KOPT-K1 (cell line): ENCODE measurements around the gene PPP4R4.

ENCODE experiments used
- H3K27ac ChIP-seq: fragments of 200-600 bp; sonication (generic); 2 replicates; pipeline ENCODE4 v1.5.1; 2016; ENCODE audit warnings: antibody characterized with exemption, mild to moderate bottlenecking, low read depth, low read length; ENCODE audit not compliant: poor library complexity, severe bottlenecking
- H3K36me3 ChIP-seq: fragments of 200-600 bp; sonication (generic); 2 replicates; pipeline ENCODE4 v1.5.1; 2017; ENCODE audit warnings: antibody characterized with exemption, mild to moderate bottlenecking, low read length, moderate library complexity; ENCODE audit not compliant: insufficient read depth
- H3K9me3 ChIP-seq: fragments of 200-600 bp; sonication (generic); 2 replicates; pipeline ENCODE4 v1.5.1; 2017; ENCODE audit warnings: antibody characterized with exemption, low read length, mild to moderate bottlenecking; ENCODE audit not compliant: insufficient read depth, poor library complexity, severe bottlenecking

The PPP4R4 gene

GRCh38 chr14:94173885-94174603, at the start of gene PPP4R4:
Gene PPP4R4 (plus strand): TSS chr14:94174322. CDS start chr14:94174466, 144 bp downstream.
- Histone ChIP-seq H3K9me3 (no peaks in the 10 kb centered on the region), H3K36me3 (no peaks in the 10 kb centered on the region), H3K27ac (no peak within 1 kb of the TSS)

GRCh38 chr14:94124582-94125377, 49.3 kb upstream of the PPP4R4 start:
- peaks cover 12% of the 10 kb centered on the region for H3K9me3 ChIP-seq
- no peak overlapping the region for H3K27ac ChIP-seq
- H3K36me3 ChIP-seq: no peaks in the 10 kb centered on the region

- H3K9me3 ChIP-seq: peaks cover 1% of the 10 kb centered on the region
- no peaks in the 10 kb centered on the region for H3K36me3 ChIP-seq
- no peak overlapping the region for H3K27ac ChIP-seq
Measured at GRCh38 chr14:94125659-94126418, 48.3 kb upstream of the PPP4R4 start.

GRCh38 chr14:94126419-94126677, 47.8 kb upstream of the PPP4R4 start:
- Histone ChIP-seq H3K36me3 (no peaks in the 10 kb centered on the region), H3K27ac (no peak overlapping the region), H3K9me3 (no peaks in the 10 kb centered on the region)

GRCh38 chr14:94126800-94127199, 47.3 kb upstream of the PPP4R4 start:
- H3K27ac ChIP-seq: no peak overlapping the region
- H3K9me3 ChIP-seq: no peaks in the 10 kb centered on the region
- H3K36me3 ChIP-seq: no peaks in the 10 kb centered on the region

- Histone ChIP-seq H3K36me3 (no peaks in the 10 kb centered on the region), H3K27ac (no peak overlapping the region), H3K9me3 (no peaks in the 10 kb centered on the region)
Measured at GRCh38 chr14:94127330-94127729, 46.8 kb upstream of the PPP4R4 start.

- Histone ChIP-seq H3K27ac (no peak overlapping the region), H3K36me3 (no peaks in the 10 kb centered on the region), H3K9me3 (no peaks in the 10 kb centered on the region)
Measured at GRCh38 chr14:94128216-94128839, 45.8 kb upstream of the PPP4R4 start.

- H3K36me3 ChIP-seq: no peaks in the 10 kb centered on the region
- H3K27ac ChIP-seq: no peak within 1 kb of the TSS
- no peaks in the 10 kb centered on the region for H3K9me3 ChIP-seq
Measured at GRCh38 chr14:94129111-94129757, 44.9 kb upstream of the PPP4R4 start, which contains the start of gene IFI27L2. Gene IFI27L2 (minus strand): TSS chr14:94129604. CDS start chr14:94129564, 40 bp downstream.

GRCh38 chr14:94129758-94130414, 44.2 kb upstream of the PPP4R4 start:
- H3K9me3 ChIP-seq: peaks cover 2% of the 10 kb centered on the region
- H3K36me3 ChIP-seq: no peaks in the 10 kb centered on the region
- no peak overlapping the region for H3K27ac ChIP-seq

- H3K9me3 ChIP-seq: peaks cover 11% of the 10 kb centered on the region
- H3K36me3 ChIP-seq: no peaks in the 10 kb centered on the region
- no peak overlapping the region for H3K27ac ChIP-seq
Measured at GRCh38 chr14:94132285-94132887, 41.7 kb upstream of the PPP4R4 start.

GRCh38 chr14:94135476-94135875, 38.6 kb upstream of the PPP4R4 start:
- H3K36me3 ChIP-seq: no peaks in the 10 kb centered on the region
- peaks cover 11% of the 10 kb centered on the region for H3K9me3 ChIP-seq
- H3K27ac ChIP-seq: no peak overlapping the region

GRCh38 chr14:94136575-94137331, 37.4 kb upstream of the PPP4R4 start:
- Histone ChIP-seq H3K27ac (no peak overlapping the region), H3K36me3 (no peaks in the 10 kb centered on the region), H3K9me3 (peaks cover 11% of the 10 kb centered on the region)

- no peaks in the 10 kb centered on the region for H3K36me3 ChIP-seq
- peaks cover 11% of the 10 kb centered on the region for H3K9me3 ChIP-seq
- H3K27ac ChIP-seq: no peak overlapping the region
Measured at GRCh38 chr14:94138251-94138650, 35.9 kb upstream of the PPP4R4 start.
